Suprapubic skin (tissue), 4 donors: Measurements from ENCODE around the gene CPEB3. TPM values are rescaled to one million over a fixed set of nuclear protein-coding genes. Genes with fewer than 3 reads are reported as not detected.

Experiments
- DNase-seq, 2 donors: peaks; one replicate each; pipeline ENCODE4 v3.0.0-alpha.2; 2019; ENCODE audit warnings: low spot score in 2 of 2
- H3K27ac ChIP-seq: fragments of 200-600 bp; sonication (generic); one replicate; pipeline ENCODE4 v1.5.1; 2019
- H3K27me3 ChIP-seq: fragments of 200-600 bp; sonication (generic); one replicate; pipeline ENCODE4 v1.5.1; 2019
- H3K36me3 ChIP-seq: fragments of 200-600 bp; sonication (generic); one replicate; pipeline ENCODE4 v1.5.1; 2019
- H3K4me1 ChIP-seq: fragments of 200-600 bp; sonication (generic); one replicate; pipeline ENCODE4 v1.5.1; 2019
- H3K4me3 ChIP-seq: fragments of 200-600 bp; sonication (generic); one replicate; pipeline ENCODE4 v1.5.1; 2019; ENCODE audit warnings: mild to moderate bottlenecking
- H3K9me3 ChIP-seq: fragments of 200-600 bp; sonication (generic); one replicate; pipeline ENCODE4 v1.5.1; 2019
- CTCF ChIP-seq, 2 donors: fragments of 200-600 bp in 1 of 2; fragments of 450-650 bp in 1 of 2; sonication (generic) in 1 of 2; IDR thresholded peaks; one replicate each; pipeline ENCODE4 v1.5.1; 2016 to 2019; ENCODE audit warnings: antibody characterized with exemption in 2 of 2, mild to moderate bottlenecking in 1 of 2, moderate library complexity in 1 of 2
- EP300 ChIP-seq: sonication (generic); formaldehyde crosslinking; IDR thresholded peaks from one replicate; pipeline ENCODE4 v1.6.1; 2017; ENCODE audit warnings: antibody characterized with exemption
- POLR2A ChIP-seq, 2 donors: fragments of 450-650 bp; IDR thresholded peaks; one replicate each; pipeline ENCODE4 v1.6.1; 2017; ENCODE audit warnings: antibody characterized with exemption in 2 of 2, mild to moderate bottlenecking in 2 of 2, moderate library complexity in 2 of 2
- POLR2AphosphoS5 ChIP-seq, 3 donors: sonication (generic); formaldehyde crosslinking; IDR thresholded peaks; one replicate each; pipeline ENCODE4 v1.6.1; 2017; ENCODE audit warnings: antibody characterized with exemption in 3 of 3
- WGBS: methylation state at CpG from one replicate; pipeline ENCODE4 v1.1.5; 2018; 5-methylcytosine and 5-hydroxymethylcytosine counted together
- total RNA-seq, 4 donors: library from RNA; depleted of rRNA; stranded (reverse); fragments of >200 nt; gene quantifications; one replicate each; pipeline ENCODE4 v1.1.0, GENCODE V29; 2016

CPEB3 gene
- total RNA-seq, 4 donors from 2014 or later: 7.8 to 19.2 (median 10.4) TPM

GRCh38 chr10:92284112-92284704 lies 6.7 kb downstream of the CPEB3 start:
- DNase-seq: no peak
- WGBS: 84% methylated on average over 10 of the region's 10 CpGs
- H3K4me3 ChIP-seq: no peak overlapping the region
- H3K9me3 ChIP-seq: no peaks in the 10 kb centered on the region
- H3K27me3 ChIP-seq: no peaks in the 10 kb centered on the region
- no peak overlapping the region for H3K27ac ChIP-seq
- no peaks in the 10 kb centered on the region for H3K36me3 ChIP-seq
- H3K4me1 ChIP-seq: no peaks in the 10 kb centered on the region
- TF ChIP-seq POLR2A (IDR thresholded peaks at IDR 0.05) (no peak), EP300 (no peak), CTCF (IDR thresholded peaks at IDR 0.05) (no peak), POLR2AphosphoS5 (IDR thresholded peaks at IDR 0.05) (no peak)

DNA sequence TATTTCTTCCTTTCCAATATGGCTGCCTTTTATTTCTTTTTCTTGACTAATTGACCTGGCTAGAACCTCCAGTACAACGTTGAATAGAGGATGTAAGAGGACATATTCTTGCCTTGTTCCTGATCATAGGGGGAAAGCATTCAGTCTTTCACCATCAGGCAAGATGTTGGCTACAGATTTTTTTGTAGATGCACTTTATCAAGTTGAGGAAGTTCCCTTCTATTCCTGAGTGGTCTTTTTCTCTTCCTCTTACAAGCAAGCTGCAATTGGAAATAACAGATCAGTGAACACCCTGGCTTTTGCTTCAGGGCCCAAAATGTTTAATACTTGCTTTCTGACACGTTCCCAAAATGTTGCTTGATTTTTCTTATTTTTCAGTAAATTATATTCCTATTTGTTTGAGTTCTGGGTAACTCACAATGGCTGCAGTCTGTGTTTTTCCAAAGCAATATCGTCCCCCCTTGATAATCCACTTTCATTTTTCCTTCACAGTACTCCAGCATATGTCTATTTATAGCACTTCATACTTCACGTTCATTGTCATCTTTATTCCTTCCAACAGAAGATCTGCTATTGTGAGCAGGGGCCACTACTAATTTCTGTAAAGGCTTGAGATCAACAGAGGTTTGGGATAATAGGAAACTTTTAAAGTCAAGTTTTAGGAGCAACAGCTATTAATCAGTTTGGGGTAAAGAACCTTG lies 11.7 kb downstream of the CPEB3 start:
- 59% methylated on average over 4 of the region's 4 CpGs for WGBS
- H3K4me3 ChIP-seq: no peak overlapping the region
- H3K4me1 ChIP-seq: no peaks in the 10 kb centered on the region
- no peaks in the 10 kb centered on the region for H3K27me3 ChIP-seq
- TF ChIP-seq EP300 (no peak), POLR2A (IDR thresholded peaks at IDR 0.05) (no peak)
- no peak for DNase-seq
- no peaks in the 10 kb centered on the region for H3K9me3 ChIP-seq
- H3K27ac ChIP-seq: no peak overlapping the region
- H3K36me3 ChIP-seq: no peaks in the 10 kb centered on the region

DNA sequence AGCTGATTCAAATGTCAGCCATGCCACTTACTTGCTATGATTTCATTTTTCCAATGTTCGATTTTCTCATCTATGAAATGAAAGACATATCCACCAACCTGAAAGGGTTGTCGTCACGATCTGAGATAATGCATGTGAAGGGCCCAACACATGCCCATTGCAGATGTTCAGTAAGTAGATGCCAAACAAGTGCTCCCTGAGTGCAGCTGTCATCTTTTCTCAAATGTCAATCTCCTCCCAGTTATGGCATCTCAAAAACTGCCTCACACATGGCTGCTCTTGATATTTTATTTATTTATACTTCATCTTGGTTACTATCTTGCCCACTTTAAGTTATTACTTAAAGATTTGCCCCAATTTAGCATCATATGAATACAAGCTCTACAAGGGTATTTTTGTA lies 16.8 kb downstream of the CPEB3 start:
- no peak for DNase-seq
- no peaks in the 10 kb centered on the region for H3K36me3 ChIP-seq
- H3K27me3 ChIP-seq: no peaks in the 10 kb centered on the region
- 97% methylated on average over 3 of the region's 3 CpGs for WGBS
- H3K4me3 ChIP-seq: no peak overlapping the region
- no peak overlapping the region for H3K27ac ChIP-seq
- no peaks in the 10 kb centered on the region for H3K9me3 ChIP-seq
- H3K4me1 ChIP-seq: no peaks in the 10 kb centered on the region
- no peak for TF ChIP-seq CTCF (IDR thresholded peaks at IDR 0.05)
- TF ChIP-seq POLR2A (IDR thresholded peaks at IDR 0.05): no peak
- TF ChIP-seq POLR2AphosphoS5 (IDR thresholded peaks at IDR 0.05): no peak
- TF ChIP-seq EP300: no peak

DNA sequence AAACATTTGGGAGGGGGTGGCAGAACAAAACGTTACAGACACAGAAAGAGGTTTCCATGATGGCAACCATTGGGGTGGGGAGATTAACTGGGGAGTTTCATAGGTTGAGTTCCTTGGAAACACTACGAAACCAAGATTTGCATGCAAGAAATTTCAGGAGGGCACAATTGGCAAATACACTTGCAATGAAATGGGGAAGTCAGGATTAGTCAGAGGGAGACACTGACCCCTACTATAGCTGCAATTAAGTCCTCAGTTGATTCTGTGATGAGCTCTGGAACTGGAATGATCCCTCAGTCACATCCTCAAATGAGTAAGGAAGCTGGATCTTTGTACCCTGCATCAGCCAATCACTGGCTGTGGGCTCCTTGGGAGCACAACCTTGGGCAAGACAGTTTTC lies 22.1 kb downstream of the CPEB3 start:
- H3K4me3 ChIP-seq: no peak overlapping the region
- H3K27ac ChIP-seq: no peak overlapping the region
- no peaks in the 10 kb centered on the region for H3K4me1 ChIP-seq
- TF ChIP-seq EP300 (no peak), POLR2AphosphoS5 (IDR thresholded peaks at IDR 0.05) (no peak), POLR2A (IDR thresholded peaks at IDR 0.05) (no peak), CTCF (IDR thresholded peaks at IDR 0.05) (no peak)
- no peaks in the 10 kb centered on the region for H3K36me3 ChIP-seq
- H3K27me3 ChIP-seq: no peaks in the 10 kb centered on the region
- no peaks in the 10 kb centered on the region for H3K9me3 ChIP-seq
- DNase-seq: no peak
- WGBS: 87% methylated on average over 2 of the region's 2 CpGs

GRCh38 chr10:92267343-92267742 lies 23.5 kb downstream of the CPEB3 start:
- no peak overlapping the region for H3K4me3 ChIP-seq
- H3K27ac ChIP-seq: no peak overlapping the region
- H3K4me1 ChIP-seq: peaks cover 7% of the 10 kb centered on the region
- H3K9me3 ChIP-seq: no peaks in the 10 kb centered on the region
- no peak for DNase-seq
- TF ChIP-seq CTCF (IDR thresholded peaks at IDR 0.05) (no peak), EP300 (no peak), POLR2A (IDR thresholded peaks at IDR 0.05) (no peak), POLR2AphosphoS5 (IDR thresholded peaks at IDR 0.05) (no peak)
- H3K36me3 ChIP-seq: no peaks in the 10 kb centered on the region
- H3K27me3 ChIP-seq: no peaks in the 10 kb centered on the region
